Midbrain (tissue), 1 donor: ENCODE data around the gene FMN1.

ENCODE experiments used
- DNase-seq: peaks from one replicate; lab custom pipeline; 2025; lab: John Stamatoyannopoulos, UW

FMN1 gene

DNA sequence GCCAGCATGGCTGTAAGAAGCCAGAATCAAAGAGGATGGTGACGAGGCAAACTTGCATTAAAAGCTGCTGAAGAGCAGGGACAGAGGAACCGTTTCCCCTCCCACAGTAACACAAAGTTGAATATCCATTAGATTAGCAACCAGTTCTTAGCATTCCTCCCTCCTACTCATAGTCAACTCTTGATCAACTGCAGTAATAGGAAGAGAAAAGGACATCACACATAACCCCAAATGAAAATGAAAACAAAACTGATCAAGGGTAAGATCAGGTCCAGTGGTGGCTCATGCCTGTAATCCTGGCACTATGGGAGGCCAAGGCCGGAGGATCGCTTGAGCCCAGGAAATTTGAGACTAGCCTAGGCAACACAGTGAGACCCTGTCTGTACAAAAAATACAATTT, 311.6 kb downstream of the FMN1 start:
- no peak for DNase-seq

DNA sequence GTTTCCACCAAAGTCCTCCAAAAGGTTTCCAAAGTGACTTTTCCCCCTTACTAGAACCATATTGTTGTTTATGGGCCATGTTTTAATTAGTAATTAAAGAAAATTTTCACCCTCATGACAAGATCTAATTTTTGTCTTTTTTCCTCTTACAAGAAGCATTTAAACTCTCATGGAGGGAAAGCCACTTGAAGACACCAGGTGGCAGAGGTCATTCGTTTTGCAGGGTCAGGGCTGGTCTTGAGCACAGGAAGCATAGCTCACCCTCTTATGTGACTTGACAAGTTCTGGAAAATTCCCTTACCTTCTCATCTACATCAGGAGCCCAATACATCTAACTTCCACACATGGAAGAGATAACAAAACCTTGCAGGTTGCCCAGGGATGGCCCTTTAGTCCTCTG, 313.0 kb downstream of the FMN1 start:
- DNase-seq = no peak

DNA sequence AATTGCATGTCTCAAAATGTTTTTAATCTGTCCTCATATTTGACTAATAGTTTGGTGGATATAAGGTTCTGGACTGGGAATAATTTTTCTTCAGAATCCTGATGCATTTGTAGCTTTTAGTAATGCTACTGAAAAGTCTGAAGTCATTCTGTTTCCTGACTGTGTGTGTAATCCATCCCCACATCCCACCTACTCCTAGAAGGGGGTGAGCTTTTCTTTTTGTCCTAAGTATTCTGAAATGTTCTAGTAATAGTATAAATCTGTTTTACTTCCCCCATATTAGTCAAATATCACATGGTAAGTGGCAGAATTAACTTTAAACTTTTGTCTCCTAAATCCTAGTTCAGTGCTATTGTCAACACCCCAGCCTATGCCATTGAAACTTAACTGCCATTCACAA, 313.9 kb downstream of the FMN1 start:
- DNase-seq = no peak

DNA sequence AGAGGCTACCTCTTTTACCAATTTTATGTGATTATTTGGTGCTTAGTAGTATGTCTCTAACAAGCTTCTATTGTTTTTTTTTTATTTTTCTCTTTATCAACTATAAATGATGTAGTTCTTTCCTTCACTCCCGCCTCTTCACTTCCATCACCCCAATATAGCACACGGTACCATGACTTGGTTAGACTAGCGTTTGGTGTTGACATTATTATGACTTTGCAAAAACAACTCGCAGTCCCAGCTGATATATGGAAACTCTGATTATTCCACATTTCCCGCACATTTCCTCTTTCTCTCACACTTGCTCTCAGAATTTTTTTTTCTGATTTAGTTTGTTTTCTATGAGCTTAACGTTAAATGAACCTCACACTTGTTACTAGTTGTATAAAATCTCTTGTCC, 314.5 kb downstream of the FMN1 start:
- DNase-seq = no peak

DNA sequence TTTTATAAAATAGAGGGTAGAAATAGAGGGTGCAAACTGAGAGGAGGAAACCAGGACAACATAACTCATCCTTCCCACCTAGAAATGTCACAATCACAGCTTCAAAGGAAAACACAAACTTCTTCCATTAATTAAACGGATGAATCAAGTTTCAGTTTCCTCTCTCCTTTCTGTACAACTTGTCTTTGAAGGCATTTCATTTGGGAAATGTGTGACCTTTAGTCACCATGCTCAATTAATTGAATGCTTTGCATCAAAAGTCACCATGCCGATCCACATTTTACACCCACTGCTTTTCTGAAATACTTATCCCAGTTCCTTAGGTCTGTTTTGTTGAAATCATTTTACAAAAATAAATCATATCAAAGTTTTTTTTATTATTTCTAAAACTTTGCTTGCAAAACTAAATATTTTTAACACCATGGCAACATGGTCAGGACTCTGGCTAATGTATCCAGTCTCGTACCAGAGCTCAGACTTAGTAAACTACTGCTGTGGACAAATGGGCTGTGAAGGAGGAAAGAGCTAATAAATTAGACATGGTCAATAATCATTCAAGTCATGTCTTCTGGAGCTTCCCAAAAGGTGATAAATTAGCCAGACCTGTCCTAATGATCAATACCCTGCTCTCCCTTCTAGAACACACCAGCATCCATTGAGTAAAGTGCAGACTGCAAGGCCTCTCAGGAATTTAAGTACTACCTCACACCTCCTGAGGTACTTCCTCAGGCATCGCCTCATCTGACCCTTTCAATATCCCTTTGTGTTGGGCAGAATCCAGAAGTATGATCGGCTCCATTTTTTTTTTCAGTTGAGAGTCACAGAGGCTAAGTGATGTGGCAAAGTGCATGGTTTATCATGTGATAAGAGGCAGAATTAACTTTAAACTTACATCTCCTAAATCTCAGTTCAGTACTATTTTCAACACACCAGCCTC, 315.4 kb downstream of the FMN1 start:
- DNase-seq = no peak

DNA sequence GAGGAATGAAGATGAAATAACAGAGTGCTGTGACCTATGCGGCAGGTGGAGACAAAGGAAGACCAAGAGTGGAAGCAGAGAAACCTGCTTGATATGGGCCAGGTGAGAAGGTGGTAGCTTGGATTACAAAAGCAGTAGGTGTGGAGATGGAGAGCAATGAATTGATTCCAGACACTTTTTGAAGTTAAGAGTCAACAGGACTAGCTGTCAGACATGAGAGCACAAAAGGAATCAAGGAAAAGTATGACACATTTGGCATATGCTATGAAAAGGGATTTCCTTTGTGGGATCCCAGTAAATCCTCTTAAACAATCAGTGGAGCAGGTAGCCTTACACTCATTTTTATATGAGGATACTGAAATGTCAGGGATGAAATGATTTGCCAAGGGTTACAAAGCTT, 316.2 kb downstream of the FMN1 start:
- no peak for DNase-seq

DNA sequence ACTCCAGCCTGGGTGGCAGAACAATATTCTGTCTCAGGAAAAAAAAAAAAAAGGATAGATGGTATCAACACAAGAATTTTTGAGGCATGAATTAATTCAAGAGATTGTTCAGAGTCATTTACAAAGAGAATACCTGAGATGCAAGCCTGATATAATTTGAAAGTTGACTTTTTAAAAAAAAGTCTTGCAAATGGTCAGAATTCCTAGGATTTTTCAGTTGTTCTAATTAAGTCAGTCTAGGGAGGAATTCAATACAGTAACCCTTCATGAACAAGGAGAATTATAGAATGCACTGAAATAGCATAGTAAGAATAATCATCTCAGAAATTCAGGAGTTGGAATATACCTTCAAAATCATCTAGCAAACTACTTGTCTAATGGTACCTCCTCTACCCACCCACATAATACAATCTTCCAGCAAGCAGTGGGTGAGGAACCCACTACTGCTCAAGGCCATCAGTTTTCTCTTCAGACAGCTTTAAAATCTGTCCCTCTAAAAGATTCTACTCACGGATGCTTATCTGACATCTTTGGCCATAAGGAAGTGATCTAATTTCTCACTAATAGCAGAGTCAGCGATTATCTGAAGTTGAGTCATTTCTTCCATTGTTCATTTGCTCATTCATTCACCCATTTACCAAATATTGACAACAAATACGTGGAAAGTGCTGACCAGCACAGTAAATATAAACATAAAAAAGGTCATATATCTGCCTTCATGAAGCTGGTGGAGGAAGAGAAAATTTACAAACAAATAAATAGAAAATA, 317.1 kb downstream of the FMN1 start:
- no peak for DNase-seq

DNA sequence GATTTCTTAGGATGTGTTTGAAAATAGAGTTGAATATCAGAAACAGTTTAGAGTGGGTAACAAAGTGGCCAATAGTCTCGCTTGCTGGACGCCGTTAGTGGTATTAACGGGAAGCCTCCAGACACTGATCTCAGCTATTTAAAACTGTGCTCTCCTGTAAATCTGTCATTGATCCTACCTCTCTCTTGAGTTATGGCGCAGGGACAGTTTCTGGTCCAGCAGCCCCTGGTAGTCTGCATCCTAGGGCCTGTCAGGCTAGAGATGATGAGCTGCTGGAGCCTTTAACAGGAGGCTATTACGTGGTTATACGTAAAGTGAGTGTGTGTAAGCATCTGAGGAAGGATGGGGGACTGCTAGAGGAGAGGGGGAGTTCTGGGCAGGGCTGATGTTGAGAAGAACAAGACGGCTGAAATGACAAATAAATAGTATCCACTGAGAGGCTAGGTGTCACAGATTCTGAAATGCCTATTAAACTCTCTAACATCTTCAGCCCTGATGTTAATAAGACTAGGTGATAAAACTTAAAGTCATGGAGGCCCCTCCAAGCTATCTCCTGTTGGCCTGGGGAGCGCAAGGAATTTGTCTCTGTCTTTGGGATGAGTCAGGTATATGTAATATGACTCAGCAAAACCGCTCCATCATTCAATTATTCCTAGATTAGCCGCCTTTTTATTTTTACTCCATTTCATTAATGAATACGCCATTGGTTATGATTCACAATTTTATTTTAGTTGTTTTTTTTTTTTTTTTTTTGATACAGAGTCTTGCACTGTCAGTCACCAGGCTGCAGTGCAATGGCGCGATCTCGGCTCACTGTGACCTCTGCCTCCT, 321.0 kb downstream of the FMN1 start:
- no peak for DNase-seq

DNA sequence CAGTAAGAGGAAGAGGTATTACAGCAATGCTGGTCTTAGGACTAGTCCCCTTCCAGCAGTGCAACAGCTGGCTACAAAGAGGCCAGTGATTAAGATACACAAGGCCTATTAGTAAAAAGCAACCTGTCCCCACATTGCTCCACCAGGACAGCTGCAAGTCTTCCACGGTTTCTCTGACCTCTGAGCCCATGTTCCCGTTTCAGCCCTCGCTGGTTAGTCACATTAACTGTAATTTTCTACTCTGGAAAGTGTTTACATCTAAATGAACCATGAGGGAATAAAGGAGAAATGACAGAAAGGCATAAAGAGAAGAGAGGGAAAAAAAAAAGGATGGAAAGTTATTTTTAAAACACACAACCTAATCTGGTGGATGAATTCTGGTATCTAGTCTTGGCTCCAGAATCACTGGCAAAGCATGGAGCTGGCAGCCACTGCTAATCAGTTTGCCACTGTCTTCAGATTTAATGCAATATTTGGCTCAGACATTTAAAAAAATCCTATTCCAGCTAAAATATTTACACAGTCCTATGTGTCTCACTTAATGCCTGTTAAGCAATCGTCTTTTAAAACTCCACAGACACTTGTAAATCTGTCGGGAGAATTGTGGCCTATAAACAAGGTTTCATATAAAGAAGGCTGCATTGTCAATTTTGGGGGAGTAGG, 321.8 kb downstream of the FMN1 start:
- no peak for DNase-seq

DNA sequence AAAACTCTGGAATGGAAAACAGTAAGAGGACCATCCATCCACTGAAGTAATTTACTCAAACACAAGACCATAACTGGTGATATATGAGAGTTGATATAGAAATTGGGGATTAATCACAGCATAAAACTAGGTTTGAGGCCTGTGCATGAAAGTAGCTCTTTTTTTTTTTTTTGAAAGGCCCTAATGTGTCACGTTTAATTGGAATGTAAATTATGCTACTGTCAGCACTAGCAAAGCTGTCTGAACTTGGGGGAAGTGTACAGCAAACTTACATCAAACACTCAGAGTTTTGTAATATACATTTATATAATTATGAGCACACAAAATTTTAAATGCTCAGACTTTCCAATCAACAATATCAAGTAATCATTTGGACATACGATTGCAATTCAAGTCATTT, 322.6 kb downstream of the FMN1 start:
- DNase-seq = no peak

DNA sequence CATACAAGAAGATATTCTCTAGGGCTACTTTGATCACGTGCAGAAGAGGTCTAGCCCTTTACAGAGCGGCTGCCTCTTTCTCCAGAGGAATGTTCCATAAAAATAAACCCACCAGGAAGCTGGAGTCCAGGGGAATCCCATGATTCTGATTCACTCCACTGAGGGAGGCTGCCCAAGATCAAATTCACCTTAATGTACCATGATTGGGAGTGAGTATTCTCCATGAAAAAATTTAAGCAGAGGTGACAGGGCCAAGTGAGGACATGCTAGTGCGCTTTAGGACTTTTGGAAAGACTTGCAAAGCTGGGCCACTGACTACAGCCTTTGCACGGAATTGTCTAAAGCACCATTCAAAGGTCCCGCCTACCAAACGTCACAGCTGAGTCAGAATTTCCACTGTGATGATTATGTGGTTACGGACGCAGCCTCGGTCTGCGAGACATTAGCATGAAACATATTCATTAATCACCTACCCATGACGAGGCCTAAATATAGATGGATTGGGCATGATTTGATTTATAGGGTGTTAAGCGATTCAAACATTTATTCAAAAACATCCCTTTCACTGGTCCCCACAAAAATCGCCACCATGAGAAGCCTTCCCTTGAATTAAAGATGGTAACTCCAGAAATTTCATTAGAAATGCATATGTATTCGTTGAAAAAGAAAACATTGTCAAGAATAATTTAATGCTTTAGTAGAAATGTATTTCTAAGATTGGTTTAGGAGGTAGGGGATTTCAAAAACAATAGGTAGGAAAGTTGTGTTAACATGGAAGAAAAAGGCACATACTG, 324.1 kb downstream of the FMN1 start:
- no peak for DNase-seq

DNA sequence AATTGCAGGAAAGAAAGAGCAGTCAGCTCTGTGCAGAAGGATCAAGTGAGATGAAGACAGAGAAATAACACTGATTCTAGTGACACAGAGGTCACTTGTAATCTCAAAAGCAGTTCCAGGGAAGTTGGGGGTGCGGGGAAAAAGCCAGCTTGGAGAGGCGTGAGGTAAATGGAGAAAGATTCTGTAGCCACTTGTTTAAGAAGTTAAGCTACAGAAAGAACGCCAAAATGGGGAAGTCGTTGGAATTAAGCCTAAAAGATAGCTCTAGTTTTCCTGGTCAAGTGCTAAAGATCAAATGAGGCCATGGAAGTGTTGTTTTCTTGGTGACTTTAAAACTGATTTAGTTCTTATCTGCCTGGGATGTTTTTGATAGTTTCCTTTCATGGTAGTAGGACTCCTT, 324.7 kb downstream of the FMN1 start:
- DNase-seq = no peak

DNA sequence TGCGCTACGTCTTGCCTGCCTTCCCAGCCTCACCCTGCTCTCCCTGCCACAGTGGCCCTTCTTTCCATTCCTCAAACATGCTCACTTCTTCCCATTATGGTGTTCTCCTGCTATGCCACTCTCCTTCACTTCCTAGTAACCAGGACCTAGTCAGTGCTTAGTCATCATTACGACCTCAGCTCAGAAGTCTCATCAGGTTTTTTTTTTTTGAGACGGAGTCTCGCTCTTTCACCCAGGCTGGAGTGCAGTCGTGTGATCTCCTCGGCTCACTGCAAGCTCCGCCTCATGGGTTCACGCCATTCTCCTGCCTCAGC, 327.2 kb downstream of the FMN1 start:
- no peak for DNase-seq

DNA sequence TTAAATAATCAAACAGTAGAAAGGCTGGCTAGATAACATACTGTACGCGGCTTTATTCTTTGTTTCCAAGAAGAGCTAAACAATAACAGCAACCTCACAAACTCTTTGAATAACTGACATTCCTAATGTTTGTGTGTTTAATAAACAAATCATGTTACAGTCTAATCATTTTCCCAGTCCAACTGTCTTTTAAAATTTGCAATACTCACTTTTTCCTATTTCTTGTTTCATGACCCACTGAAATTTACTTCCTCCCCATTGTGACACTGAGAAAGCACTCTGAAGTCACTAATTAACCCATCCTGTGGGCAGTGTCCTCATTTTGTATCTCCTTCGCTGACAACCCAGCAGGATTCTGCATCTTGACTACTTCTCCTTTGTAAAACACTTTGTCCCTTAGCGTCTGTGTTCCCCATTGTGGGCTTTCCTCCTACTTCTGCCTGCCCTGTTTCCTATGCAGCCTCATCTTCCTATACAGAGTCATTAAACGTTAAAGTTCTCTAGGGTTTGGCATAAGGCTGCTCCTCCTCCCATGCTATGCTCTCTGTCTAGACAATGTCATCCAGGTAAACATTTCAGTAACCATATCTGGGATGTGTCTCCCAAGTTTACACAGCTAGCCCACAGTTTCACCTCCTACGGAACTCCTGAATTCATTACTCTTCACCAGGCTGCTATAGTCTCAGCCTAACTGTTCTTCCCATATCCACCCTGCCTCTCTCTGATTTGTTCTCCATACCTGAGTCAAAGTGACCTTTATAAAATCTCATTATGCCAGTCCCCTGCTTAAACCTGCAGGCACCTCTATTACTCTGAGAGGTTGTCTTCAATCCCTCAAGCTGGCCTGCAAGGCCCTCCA, 327.8 kb downstream of the FMN1 start:
- no peak for DNase-seq

DNA sequence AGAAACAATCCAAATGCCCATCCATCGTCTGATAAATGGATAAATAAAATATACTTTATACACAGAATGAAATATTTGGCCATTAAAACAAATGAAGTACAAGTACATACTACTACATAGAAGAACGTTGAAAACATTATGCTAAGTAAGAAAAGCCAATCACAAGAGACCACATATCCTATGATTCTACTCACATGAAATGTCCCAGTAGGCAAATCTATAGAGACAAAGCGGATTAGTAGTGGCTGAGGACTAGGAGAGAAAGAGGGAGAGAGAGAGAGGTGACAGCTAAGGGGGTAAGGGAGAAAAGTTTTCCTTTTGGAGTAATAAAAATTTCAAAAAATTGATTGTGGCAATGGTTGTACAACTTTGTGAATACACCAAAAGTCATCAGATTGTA, 329.7 kb downstream of the FMN1 start:
- no peak for DNase-seq

DNA sequence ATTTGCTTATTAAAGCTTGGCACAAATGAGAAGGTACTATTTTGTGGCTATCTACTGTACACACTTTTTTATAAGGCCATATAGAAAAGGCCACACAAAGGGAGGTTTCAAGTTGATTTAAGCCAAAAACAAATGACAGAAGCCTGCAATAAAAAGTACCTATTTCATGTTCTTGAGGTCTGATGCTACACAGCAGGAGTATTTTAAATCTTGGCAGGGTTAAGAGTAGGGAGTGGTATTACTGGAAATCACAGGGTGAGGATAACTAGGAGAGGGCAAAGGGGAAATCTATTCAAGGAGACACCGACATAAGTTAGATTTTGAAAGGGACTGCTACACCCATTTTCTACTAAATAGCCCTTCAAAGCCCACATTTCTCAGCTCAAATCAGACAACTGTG, 330.5 kb downstream of the FMN1 start:
- DNase-seq = no peak

DNA sequence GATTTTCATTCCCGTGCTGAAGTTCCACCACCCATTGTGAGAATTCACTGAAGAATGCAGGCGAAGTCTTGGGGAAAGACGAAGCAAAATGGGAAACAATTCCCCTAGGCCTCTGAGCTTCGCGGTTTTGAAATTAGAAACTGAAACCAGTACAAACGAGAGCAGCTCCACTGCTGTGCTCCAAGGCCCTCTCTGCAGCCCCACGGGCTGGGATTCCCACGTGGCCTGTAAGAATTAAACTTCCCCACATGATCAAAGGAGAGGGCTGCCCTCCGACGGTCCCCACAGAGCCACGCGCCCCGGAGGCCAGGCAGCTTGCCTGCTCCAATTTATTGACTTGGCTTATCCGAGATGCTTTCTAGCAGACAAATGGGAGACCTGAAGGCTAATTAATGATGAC, 332.8 kb downstream of the FMN1 start:
- DNase-seq = peak; percentile 47

DNA sequence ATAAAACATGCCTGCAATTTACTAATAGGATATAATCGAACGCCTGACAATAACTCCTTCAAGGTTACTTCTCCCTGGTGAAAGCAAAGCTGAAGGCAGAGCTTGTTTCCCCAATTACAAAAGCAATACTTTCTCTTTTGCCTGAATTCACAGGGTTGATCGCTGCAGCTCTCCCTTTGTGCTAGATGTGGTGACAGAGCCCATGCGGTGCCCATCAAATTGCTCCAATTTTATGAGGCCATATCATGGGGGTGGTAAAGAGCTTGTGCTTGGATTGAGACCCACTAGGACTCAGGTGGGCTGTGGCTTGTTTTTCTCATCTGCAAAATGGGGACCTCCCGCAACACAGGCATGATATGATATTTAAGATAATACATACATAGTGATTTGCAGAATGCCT, 333.3 kb downstream of the FMN1 start:
- no peak for DNase-seq

DNA sequence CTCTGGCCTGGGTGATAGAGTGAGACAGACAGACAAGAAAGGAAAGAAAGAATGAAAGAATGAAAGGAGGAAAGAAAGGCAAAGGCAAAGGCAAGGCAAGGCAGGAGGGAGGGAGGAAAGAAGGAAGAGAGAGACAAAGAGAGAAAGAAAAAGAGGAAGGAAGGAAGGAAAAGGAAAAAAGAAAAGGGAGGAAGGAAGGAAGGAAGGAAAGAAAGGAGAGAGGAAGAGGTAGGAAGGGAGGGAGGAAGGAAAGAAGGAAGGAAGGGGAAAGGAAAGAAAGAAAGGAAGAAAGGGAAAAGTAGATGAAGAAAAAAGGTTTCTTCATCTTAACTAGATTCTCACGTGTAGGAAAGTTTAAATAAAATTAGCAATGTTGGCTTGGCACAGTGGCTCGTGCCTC, 334.5 kb downstream of the FMN1 start:
- no peak for DNase-seq

DNA sequence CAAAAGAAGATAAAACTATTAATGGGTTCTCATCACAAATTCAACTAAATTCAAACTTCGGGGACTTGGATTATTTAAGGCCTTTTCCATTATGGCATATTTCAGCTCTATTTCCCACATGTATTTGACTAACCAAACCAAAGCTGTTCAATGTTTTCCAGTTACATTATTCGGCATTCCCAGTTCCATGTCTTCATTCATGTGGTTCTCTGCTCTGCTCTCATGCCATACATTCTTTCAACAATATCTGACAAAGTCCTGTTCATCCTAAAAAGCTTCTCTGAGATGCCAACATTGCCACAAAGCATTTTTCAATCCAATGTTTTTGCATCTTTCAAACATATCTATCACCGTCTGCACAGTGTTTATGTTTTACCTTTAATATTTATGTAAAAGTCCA, 335.3 kb downstream of the FMN1 start:
- DNase-seq = no peak
